Tibial nerve (tissue), 4 donors: ENCODE measurements around the gene CUX1. TPM values are rescaled to one million over a fixed set of nuclear protein-coding genes. Genes with fewer than 3 reads are reported as not detected.

ENCODE experiments used
- DNase-seq, 2 donors: peaks; one replicate each; pipeline ENCODE4 v3.0.0-alpha.2; 2019; ENCODE audit warnings: low spot score in 2 of 2
- H3K27ac ChIP-seq, 4 donors: fragments of 200-600 bp; sonication (generic) in 3 of 4; one replicate each; pipeline ENCODE4 v1.5.1; 2017 to 2019; ENCODE audit warnings: mild to moderate bottlenecking in 1 of 4
- H3K27me3 ChIP-seq, 2 donors: fragments of 200-600 bp; sonication (generic) in 1 of 2; one replicate each; pipeline versions ENCODE4 v1.5.1 to v1.6.0; 2017 to 2019
- H3K36me3 ChIP-seq, 3 donors: fragments of 200-600 bp; sonication (generic); one replicate each; pipeline ENCODE4 v1.5.1; 2018 to 2019
- H3K4me1 ChIP-seq, 4 donors: fragments of 200-600 bp; sonication (generic) in 3 of 4; one replicate each; pipeline ENCODE4 v1.5.1; 2017 to 2019
- H3K4me3 ChIP-seq, 4 donors: fragments of 200-600 bp; sonication (generic) in 3 of 4; one replicate each; pipeline ENCODE4 v1.5.1; 2017 to 2019; ENCODE audit warnings: mild to moderate bottlenecking in 1 of 4, moderate library complexity in 1 of 4
- H3K9me3 ChIP-seq, 4 donors: fragments of 200-600 bp; sonication (generic) in 3 of 4; one replicate each; pipeline ENCODE4 v1.5.1; 2017 to 2019
- EP300 ChIP-seq, 2 donors: sonication (generic); formaldehyde crosslinking; IDR thresholded peaks; one replicate each; pipeline ENCODE4 v1.6.1; 2017; ENCODE audit warnings: antibody characterized with exemption in 2 of 2, mild to moderate bottlenecking in 1 of 2
- POLR2A ChIP-seq, 2 donors: fragments of 450-650 bp; IDR thresholded peaks; one replicate each; pipeline ENCODE4 v1.6.1; 2017; ENCODE audit warnings: antibody characterized with exemption in 2 of 2, mild to moderate bottlenecking in 2 of 2, moderate library complexity in 2 of 2
- WGBS, 2 donors: methylation state at CpG; one replicate each; pipeline ENCODE4 v1.1.5; 2018; 5-methylcytosine and 5-hydroxymethylcytosine counted together
- total RNA-seq, 4 donors: library from RNA; depleted of rRNA; stranded (reverse); fragments of >200 nt; gene quantifications; one replicate each; pipeline ENCODE4 v1.1.0, GENCODE V29; 2016
- TF ChIP-seq, protein P1 (sequence below), 5 experiments: fragments of 200-600 bp in 3 of 5; fragments of 450-650 bp in 2 of 5; sonication (generic) in 3 of 5; IDR thresholded peaks; one replicate each; pipeline ENCODE4 v1.5.1; 2016 to 2019; ENCODE audit warnings: antibody characterized with exemption in 5 of 5, mild to moderate bottlenecking in 3 of 5, moderate library complexity in 2 of 5

Gene CUX1
- total RNA-seq, 4 donors from 2014 or later: 74.5 to 104 (median 84.3) TPM

DNA sequence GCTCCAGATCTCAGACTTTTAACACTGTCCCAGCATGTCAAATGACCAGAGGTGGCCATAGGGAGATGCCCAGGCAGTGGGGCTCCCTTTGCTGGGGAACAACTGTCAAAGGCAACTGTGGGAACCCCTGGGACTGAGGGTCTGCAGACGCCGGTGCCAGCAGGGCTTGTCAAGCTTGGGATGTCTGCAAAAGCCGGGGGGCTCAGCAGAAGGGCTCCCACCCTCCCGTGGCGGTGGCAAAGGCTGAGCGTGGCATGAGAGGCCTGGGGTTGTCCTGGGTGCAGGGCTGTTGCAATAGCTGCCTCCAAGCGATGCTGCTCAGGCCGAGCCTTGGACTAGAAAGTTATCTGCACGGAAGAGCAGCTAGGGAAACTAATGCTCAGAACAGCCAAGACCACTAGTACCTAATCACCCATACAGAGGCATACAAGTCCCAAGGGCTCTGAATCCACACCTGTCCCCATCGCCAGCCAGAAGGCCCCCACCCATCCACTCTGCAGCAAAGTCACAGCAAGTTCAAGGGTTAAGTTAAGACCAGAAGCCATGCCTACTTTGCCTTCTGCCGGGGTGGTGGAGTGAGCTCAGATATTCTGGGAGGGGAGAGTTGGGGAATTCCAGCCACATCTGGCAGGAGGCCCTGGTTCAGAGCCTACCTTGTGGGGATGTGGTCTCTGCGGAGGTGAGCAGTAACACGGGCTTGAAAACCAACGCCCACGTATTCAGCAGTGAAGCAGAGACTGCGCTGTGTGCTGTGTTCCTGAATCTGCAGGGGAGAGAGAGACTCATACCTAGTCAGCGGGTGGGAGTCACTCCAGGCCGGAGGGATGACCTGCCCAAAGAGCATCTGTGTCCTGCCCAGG, 473.9 kb downstream of the CUX1 start:
- Histone ChIP-seq H3K27ac (no peak overlapping the region), H3K9me3 (no peaks in the 10 kb centered on the region), H3K4me3 (no peak overlapping the region), H3K36me3 (no peaks in the 10 kb centered on the region), H3K27me3 (no peaks in the 10 kb centered on the region), H3K4me1 (peaks cover 0 to 28% (median 13%) of the 10 kb centered on the region in 4 donors)
- WGBS, 2 donors: 77 to 80% methylated on average over 16 to 18 of the region's 18 CpGs
- TF ChIP-seq, protein P1, sequence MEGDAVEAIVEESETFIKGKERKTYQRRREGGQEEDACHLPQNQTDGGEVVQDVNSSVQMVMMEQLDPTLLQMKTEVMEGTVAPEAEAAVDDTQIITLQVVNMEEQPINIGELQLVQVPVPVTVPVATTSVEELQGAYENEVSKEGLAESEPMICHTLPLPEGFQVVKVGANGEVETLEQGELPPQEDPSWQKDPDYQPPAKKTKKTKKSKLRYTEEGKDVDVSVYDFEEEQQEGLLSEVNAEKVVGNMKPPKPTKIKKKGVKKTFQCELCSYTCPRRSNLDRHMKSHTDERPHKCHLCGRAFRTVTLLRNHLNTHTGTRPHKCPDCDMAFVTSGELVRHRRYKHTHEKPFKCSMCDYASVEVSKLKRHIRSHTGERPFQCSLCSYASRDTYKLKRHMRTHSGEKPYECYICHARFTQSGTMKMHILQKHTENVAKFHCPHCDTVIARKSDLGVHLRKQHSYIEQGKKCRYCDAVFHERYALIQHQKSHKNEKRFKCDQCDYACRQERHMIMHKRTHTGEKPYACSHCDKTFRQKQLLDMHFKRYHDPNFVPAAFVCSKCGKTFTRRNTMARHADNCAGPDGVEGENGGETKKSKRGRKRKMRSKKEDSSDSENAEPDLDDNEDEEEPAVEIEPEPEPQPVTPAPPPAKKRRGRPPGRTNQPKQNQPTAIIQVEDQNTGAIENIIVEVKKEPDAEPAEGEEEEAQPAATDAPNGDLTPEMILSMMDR (IDR thresholded peaks at IDR 0.05): no peak
- TF ChIP-seq EP300 (IDR thresholded peaks at IDR 0.05): no peak
- no peak for TF ChIP-seq POLR2A (IDR thresholded peaks at IDR 0.05)
- DNase-seq: no peak

DNA sequence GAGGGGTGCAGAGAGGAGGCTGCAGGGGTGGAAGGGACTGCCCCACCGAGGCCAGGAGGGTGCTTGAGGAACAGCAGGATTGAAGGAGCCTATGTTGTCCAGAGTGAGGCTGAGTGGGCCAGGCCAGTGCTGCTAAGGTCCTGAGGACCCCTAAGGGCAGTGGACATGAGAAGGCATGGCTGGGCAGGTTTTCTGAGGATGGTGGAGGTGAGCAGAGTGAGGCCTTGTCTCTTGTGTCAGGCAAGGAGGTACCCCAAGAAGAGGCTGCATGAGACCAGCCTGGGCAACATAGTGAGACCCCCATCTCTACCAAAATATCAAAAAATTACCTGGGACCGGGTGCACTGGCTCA, 474.5 kb downstream of the CUX1 start:
- Histone ChIP-seq H3K9me3 (no peaks in the 10 kb centered on the region), H3K27ac (no peak overlapping the region), H3K4me1 (peaks cover 0 to 27% (median 13%) of the 10 kb centered on the region in 4 donors), H3K27me3 (no peaks in the 10 kb centered on the region), H3K4me3 (no peak overlapping the region), H3K36me3 (no peaks in the 10 kb centered on the region)
- 78 to 96% methylated on average over 2 of the region's 2 CpGs for WGBS, 2 donors
- TF ChIP-seq POLR2A (IDR thresholded peaks at IDR 0.05) (no peak), EP300 (IDR thresholded peaks at IDR 0.05) (no peak)
- TF ChIP-seq, protein P1 (IDR thresholded peaks at IDR 0.05): no peak
- DNase-seq: no peak

DNA sequence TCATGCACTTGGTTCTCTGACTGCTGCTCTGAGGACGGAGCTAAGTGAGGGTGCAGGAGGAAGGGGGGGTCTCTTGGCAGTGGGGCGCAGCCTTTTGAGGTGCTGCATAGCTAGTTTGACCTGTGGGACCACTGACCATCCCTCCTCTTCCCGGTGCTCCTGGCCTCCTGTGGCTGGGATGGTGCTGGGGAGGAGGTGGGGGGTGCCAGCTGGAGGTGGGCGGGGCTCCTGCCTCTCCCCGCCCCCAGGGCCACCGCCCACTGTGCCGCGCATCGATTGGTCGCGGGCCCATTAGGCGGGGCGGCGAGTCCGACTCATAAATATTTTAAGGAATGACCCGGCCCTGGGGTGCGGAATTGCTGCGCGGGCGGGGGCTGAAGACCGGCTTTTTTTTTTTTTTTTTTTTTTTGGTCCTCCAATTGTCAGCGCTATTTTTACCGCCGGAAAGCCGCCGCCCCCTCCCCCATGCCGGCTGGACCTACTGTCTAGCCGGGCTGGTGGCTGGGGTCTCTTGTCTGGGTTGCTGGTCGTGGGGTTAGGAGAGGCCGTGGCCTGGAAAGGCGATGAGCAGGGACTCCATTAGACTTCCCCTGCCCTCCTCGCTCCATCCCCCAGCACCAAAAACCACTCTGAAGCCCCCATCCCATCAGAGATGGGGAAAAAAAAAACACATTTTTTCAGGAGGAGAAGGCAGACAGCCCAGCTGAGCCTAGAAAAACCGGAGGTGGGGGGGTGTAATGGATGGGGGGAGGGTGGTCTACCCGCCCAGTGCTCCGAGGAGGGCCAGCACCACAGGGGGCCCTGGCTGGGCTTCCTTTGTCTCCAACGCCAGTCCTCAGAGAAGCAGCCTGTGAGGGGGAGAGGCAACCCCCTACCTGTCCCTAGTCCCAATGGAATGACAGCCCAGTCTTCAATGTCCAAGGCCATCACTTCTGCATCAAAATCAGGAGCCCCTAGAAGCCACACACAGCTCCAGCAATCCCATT, 475.7 kb downstream of the CUX1 start:
- TF ChIP-seq POLR2A (IDR thresholded peaks at IDR 0.05) (no peak), EP300 (IDR thresholded peaks at IDR 0.05) (no peak)
- TF ChIP-seq, protein P1 (IDR thresholded peaks at IDR 0.05): no peak
- H3K27ac ChIP-seq: no peak overlapping the region

DNA sequence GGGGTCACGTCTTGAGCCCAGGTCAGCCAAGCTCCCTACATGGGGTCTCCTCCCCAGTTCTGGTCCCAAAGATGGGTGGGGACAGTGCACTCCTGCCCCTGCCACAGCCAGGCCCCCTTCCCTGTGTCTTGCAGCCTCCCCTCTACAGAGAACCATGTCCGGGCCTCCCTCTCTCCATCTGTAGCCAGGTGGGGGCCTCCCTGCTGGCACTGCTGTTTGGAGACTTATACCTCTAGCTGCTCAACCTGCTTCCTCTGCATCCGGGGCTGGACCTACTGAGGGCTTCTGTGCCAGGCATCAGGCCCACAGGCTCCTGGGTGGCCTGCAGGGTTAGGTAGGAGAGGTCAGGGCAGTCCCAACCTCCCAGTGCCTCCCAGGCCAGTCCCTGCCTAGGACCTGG, 477.2 kb downstream of the CUX1 start:
- Histone ChIP-seq H3K4me1 (peaks cover 0 to 4% (median 0%) of the 10 kb centered on the region in 4 donors), H3K9me3 (no peaks in the 10 kb centered on the region), H3K4me3 (no peak overlapping the region), H3K36me3 (no peaks in the 10 kb centered on the region), H3K27ac (no peak overlapping the region), H3K27me3 (peaks cover 0 to under 1% of the 10 kb centered on the region in 2 donors)
- WGBS, 2 donors: 95 to 100% methylated on average over 3 of the region's 3 CpGs
- no peak for DNase-seq
- TF ChIP-seq EP300 (IDR thresholded peaks at IDR 0.05): no peak
- no peak for TF ChIP-seq POLR2A (IDR thresholded peaks at IDR 0.05)
- TF ChIP-seq, protein P1 (IDR thresholded peaks at IDR 0.05): no peak

More for the DNA sequence above, 475.7 kb downstream of the CUX1 start:
- Histone ChIP-seq H3K36me3 (no peaks in the 10 kb centered on the region), H3K4me3 (no peak overlapping the region), H3K4me1 (peaks cover 0 to 16% (median 7%) of the 10 kb centered on the region in 4 donors), H3K27me3 (no peaks in the 10 kb centered on the region), H3K9me3 (no peaks in the 10 kb centered on the region)
- DNase-seq: no peak
- WGBS, 2 donors: 23 to 26% methylated on average over 36 of the region's 36 CpGs
